ENCODE data around the gene MRPL23. TPM values are rescaled to one million over a fixed set of nuclear protein-coding genes. Genes with fewer than 3 reads are reported as not detected.
A peak's percentile ranks its signal among the peaks of the same experiment; 100 is the strongest.

MRPL23 gene
- total RNA-seq, 2 donors from 2014 or later: 40.2 to 83.4 TPM

GRCh38 chr11:1952806-1953482 is 5.8 kb downstream of the MRPL23 start:
- H3K27me3 ChIP-seq: no peaks in the 10 kb centered on the region
- intact Hi-C loops (cut with DNase I): no loop called here
- no peak overlapping the region for H3K27ac ChIP-seq
- no peak overlapping the region for H3K4me3 ChIP-seq
- no peak for ATAC-seq
- DNase-seq: peak in 1 of 4 donors; percentile 8
- WGBS, 2 donors: 20 to 23% methylated on average over 1 to 2 of the region's 29 CpGs
- no peak for TF ChIP-seq POLR2A (IDR thresholded peaks at IDR 0.05)
- no peak for TF ChIP-seq CTCF (IDR thresholded peaks at IDR 0.05)
- H3K36me3 ChIP-seq (replicated peaks in 1 of 2; ENCODE audit: insufficient read depth in 1 of 2, low read depth in 2 of 2): no peaks in the 10 kb centered on the region
- no peaks in the 10 kb centered on the region for H3K9me3 ChIP-seq
- H3K4me1 ChIP-seq: no peaks in the 10 kb centered on the region

GRCh38 chr11:1953489-1954266 is 6.5 kb downstream of the MRPL23 start:
- intact Hi-C loops (cut with DNase I): no loop called here

GRCh38 chr11:1958367-1958766 is 11.2 kb downstream of the MRPL23 start:
- no peak for ATAC-seq
- H3K4me3 ChIP-seq: no peak overlapping the region
- H3K36me3 ChIP-seq (replicated peaks in 1 of 2; ENCODE audit: insufficient read depth in 1 of 2, low read depth in 2 of 2): no peaks in the 10 kb centered on the region
- no CpG with 5 or more reads among the region's 18 CpGs for WGBS, 2 donors
- H3K4me1 ChIP-seq: no peaks in the 10 kb centered on the region
- no peaks in the 10 kb centered on the region for H3K9me3 ChIP-seq
- H3K27ac ChIP-seq: no peak overlapping the region
- TF ChIP-seq POLR2A (IDR thresholded peaks at IDR 0.05): no peak
- no peak for DNase-seq
- H3K27me3 ChIP-seq: no peaks in the 10 kb centered on the region
- intact Hi-C loops (cut with DNase I): no loop called here

More at GRCh38 chr11:1953489-1954266, 6.5 kb downstream of the MRPL23 start:
- ATAC-seq (peak; percentile 78), DNase-seq (peak in 2 of 4 donors; percentile 23 to 31)
- no peaks in the 10 kb centered on the region for H3K9me3 ChIP-seq
- H3K4me3 ChIP-seq: no peak overlapping the region
- H3K36me3 ChIP-seq (replicated peaks in 1 of 2; ENCODE audit: insufficient read depth in 1 of 2, low read depth in 2 of 2): no peaks in the 10 kb centered on the region
- H3K27me3 ChIP-seq: no peaks in the 10 kb centered on the region
- no peak overlapping the region for H3K27ac ChIP-seq
- H3K4me1 ChIP-seq: no peaks in the 10 kb centered on the region
- TF ChIP-seq POLR2A (IDR thresholded peaks at IDR 0.05) (no peak), CTCF (IDR thresholded peaks at IDR 0.05) (peak in 3 of 7 experiments; percentile 8 to 22 (median 12))
- WGBS, 2 donors: 49% methylated on average over 13 of the region's 23 CpGs; no CpG with 5 or more reads in 1 of the 2 donors

- no peaks in the 10 kb centered on the region for H3K27me3 ChIP-seq
- WGBS, 2 donors: 80% methylated on average over 3 of the region's 17 CpGs; no CpG with 5 or more reads in 1 of the 2 donors
- H3K27ac ChIP-seq: no peak overlapping the region
- H3K4me3 ChIP-seq: no peak overlapping the region
- peak in 2 of 4 donors; percentile 5 to 6 for DNase-seq
- H3K4me1 ChIP-seq: no peaks in the 10 kb centered on the region
- TF ChIP-seq CTCF (IDR thresholded peaks at IDR 0.05): no peak
- TF ChIP-seq POLR2A (IDR thresholded peaks at IDR 0.05): no peak
- no peak for ATAC-seq
- intact Hi-C loops (cut with DNase I): no loop called here
- no peaks in the 10 kb centered on the region for H3K36me3 ChIP-seq (replicated peaks in 1 of 2; ENCODE audit: insufficient read depth in 1 of 2, low read depth in 2 of 2)
- no peaks in the 10 kb centered on the region for H3K9me3 ChIP-seq
Measured at GRCh38 chr11:1959786-1960185, 12.7 kb downstream of the MRPL23 start.

- Histone ChIP-seq H3K36me3 (replicated peaks in 1 of 2; ENCODE audit: insufficient read depth in 1 of 2, low read depth in 2 of 2) (no peaks in the 10 kb centered on the region), H3K4me3 (no peak overlapping the region), H3K9me3 (no peaks in the 10 kb centered on the region), H3K27ac (no peak overlapping the region), H3K27me3 (no peaks in the 10 kb centered on the region), H3K4me1 (no peaks in the 10 kb centered on the region)
- DNase-seq: peak in 1 of 4 donors; percentile 3
- ATAC-seq: no peak
- intact Hi-C loops (cut with DNase I): no loop called here
- TF ChIP-seq POLR2A (IDR thresholded peaks at IDR 0.05): no peak
- TF ChIP-seq CTCF (IDR thresholded peaks at IDR 0.05): no peak
- no CpG with 5 or more reads among the region's 20 CpGs for WGBS, 2 donors
Measured at GRCh38 chr11:1963864-1964263, 16.7 kb downstream of the MRPL23 start.

Data from body of pancreas (tissue), 4 donors.